Activated CD8-positive, alpha-beta T cell treated with anti-CD3 and anti-CD28 coated beads, Interleukin-2, amount 10 ng/mL, durations not matched to agents 7 days and 5 days (primary cell): Measurements from ENCODE around the gene SCN7A. TPM values are rescaled to one million over a fixed set of nuclear protein-coding genes. Genes with fewer than 3 reads are reported as not detected.

Experiments used
- ATAC-seq: fragments of 150-1000 bp; cut with Tn5 transposase; one replicate; pipeline ENCODE4 v1.10.0; 2021; ENCODE audit warnings: moderate library complexity
- CTCF ChIA-PET: fragments of 350-600 bp; sonication (Branson Sonifier 250); formaldehyde crosslinking; loops from one replicate; lab custom pipeline; 2021; ENCODE audit warnings: antibody characterized with exemption; lab: Charles Lee
- POLR2A ChIA-PET: fragments of 350-600 bp; sonication (Branson Sonifier 250); formaldehyde crosslinking; loops from one replicate; lab custom pipeline; 2021; ENCODE audit warnings: antibody characterized with exemption; lab: Charles Lee
- DNase-seq: peaks from one replicate; pipeline ENCODE4 v3.0.0-alpha.2; 2020
- H3K27ac Mint-ChIP-seq: one replicate; pipeline ENCODE4 v1.8.0; 2021; ENCODE audit warnings: mild to moderate bottlenecking, mixed read lengths
- H3K27me3 Mint-ChIP-seq: one replicate; pipeline ENCODE4 v1.8.0; 2021; ENCODE audit warnings: low read depth, mixed read lengths
- H3K36me3 Mint-ChIP-seq: one replicate; pipeline ENCODE4 v1.8.0; 2021; ENCODE audit warnings: low read depth, mixed read lengths
- H3K4me1 Mint-ChIP-seq: one replicate; pipeline ENCODE4 v1.8.0; 2021; ENCODE audit warnings: low read depth, mixed read lengths
- H3K4me3 Mint-ChIP-seq: one replicate; pipeline ENCODE4 v1.8.0; 2021; ENCODE audit warnings: mild to moderate bottlenecking, mixed read lengths
- H3K9me3 Mint-ChIP-seq: one replicate; pipeline ENCODE4 v1.8.0; 2022; ENCODE audit warnings: mixed read lengths; ENCODE audit not compliant: insufficient read depth
- total RNA-seq, 2 experiments: library from RNA; stranded (reverse); gene quantifications; one replicate each; pipeline ENCODE4 v1.2.3, GENCODE V29; 2021

Gene SCN7A
- total RNA-seq, 2 experiments from 2014 or later, result not detected

GRCh38 chr2:166382448-166382847, 111.6 kb downstream of the SCN7A start:
- H3K4me3 Mint-ChIP-seq, result no peak overlapping the region
- peaks cover 11% of the 10 kb centered on the region for H3K27me3 Mint-ChIP-seq
- ATAC-seq, result no peak
- H3K36me3 Mint-ChIP-seq, result no peaks in the 10 kb centered on the region
- H3K4me1 Mint-ChIP-seq, result no peaks in the 10 kb centered on the region
- POLR2A ChIA-PET, result no interaction called here
- CTCF ChIA-PET, result interaction anchor here (1.9 kb wide), 1 partner anchor 21 kb away, joined by 5 read pairs; no protein-coding TSS in a partner anchor
- no peak overlapping the region for H3K27ac Mint-ChIP-seq
- no peaks in the 10 kb centered on the region for H3K9me3 Mint-ChIP-seq
- no peak for DNase-seq

- Mint-ChIP-seq H3K4me3 (no peak overlapping the region), H3K36me3 (no peaks in the 10 kb centered on the region), H3K9me3 (no peaks in the 10 kb centered on the region), H3K4me1 (peaks cover 4% of the 10 kb centered on the region), H3K27ac (no peak overlapping the region), H3K27me3 (peaks cover 24% of the 10 kb centered on the region)
- CTCF ChIA-PET, result no interaction called here
- ATAC-seq (no peak), DNase-seq (no peak)
- POLR2A ChIA-PET, result no interaction called here
These were observed 113.4 kb downstream of the SCN7A start for GRCh38 chr2:166380615-166381014.

- no peak overlapping the region for H3K27ac Mint-ChIP-seq
- CTCF ChIA-PET, result no interaction called here
These were observed 117.2 kb downstream of the SCN7A start for GRCh38 chr2:166376873-166377272.

GRCh38 chr2:166376488-166376828, 117.6 kb downstream of the SCN7A start:
- CTCF ChIA-PET, result no interaction called here
- peaks cover 40% of the 10 kb centered on the region for H3K27me3 Mint-ChIP-seq
- no peak for ATAC-seq

More at GRCh38 chr2:166376873-166377272, 117.2 kb downstream of the SCN7A start:
- POLR2A ChIA-PET, result no interaction called here
- H3K36me3 Mint-ChIP-seq, result no peaks in the 10 kb centered on the region
- DNase-seq (no peak), ATAC-seq (no peak)
- H3K9me3 Mint-ChIP-seq, result no peaks in the 10 kb centered on the region
- peaks cover 40% of the 10 kb centered on the region for H3K27me3 Mint-ChIP-seq
- H3K4me1 Mint-ChIP-seq, result peaks cover 15% of the 10 kb centered on the region
- H3K4me3 Mint-ChIP-seq, result no peak overlapping the region

DNA sequence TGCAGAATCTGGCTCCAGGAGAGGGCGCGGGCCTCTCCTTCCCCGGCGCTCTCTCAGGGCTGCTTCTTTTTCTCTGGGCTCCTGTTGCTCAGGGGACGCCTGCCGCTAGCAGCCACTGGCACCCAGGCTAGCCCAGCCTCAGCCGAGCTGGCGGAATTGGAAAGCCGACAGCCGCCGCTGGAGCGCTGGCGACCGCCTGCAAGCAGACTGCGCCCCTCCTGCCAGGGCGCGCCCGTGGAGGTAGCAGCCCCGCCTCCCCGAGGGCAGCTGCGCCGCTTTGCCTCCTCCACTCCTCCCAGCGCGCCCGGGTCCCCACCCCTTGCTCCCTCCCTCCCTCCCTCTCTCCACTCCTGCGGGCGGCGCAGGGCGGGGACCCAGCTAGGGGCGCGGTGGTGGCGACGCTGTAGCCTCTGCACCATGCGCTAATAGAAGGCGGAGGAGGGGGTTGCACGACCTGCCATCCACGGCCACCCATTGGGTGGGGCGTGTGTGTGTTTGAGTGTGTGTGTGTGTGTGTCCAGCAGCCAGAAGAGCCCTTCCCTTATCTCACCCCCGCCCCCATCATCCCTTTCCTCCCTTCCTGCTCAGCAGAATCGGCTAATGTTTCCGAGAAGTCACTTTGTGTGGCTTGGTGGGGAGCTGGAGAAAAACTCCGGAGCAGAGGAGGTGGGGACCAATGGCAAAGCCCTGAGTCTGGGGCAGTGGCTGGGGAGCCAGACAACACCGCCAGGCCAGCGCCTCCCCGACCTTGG, 118.1 kb downstream of the SCN7A start, which contains the start of gene SCN9A:
SCN9A (minus strand) TSS at position 209 of the 752 bp plus-strand sequence. CDS start 64,188 bp downstream, outside the sequence.
- Mint-ChIP-seq H3K36me3 (no peaks in the 10 kb centered on the region), H3K9me3 (no peaks in the 10 kb centered on the region), H3K4me3 (peak within 1 kb of the TSS; percentile 65), H3K4me1 (peaks cover 15% of the 10 kb centered on the region), H3K27ac (peak within 1 kb of the TSS; percentile 20), H3K27me3 (peaks cover 41% of the 10 kb centered on the region)
- CTCF ChIA-PET, result no interaction called here
- ATAC-seq (peak; percentile 93), DNase-seq (peak; percentile 60)
- POLR2A ChIA-PET, result no interaction called here

More at GRCh38 chr2:166376488-166376828, 117.6 kb downstream of the SCN7A start:
- POLR2A ChIA-PET, result no interaction called here
- DNase-seq, result no peak
- H3K4me3 Mint-ChIP-seq, result peak overlapping the region; percentile 65
- no peaks in the 10 kb centered on the region for H3K36me3 Mint-ChIP-seq
- H3K27ac Mint-ChIP-seq, result no peak overlapping the region
- peaks cover 15% of the 10 kb centered on the region for H3K4me1 Mint-ChIP-seq
- H3K9me3 Mint-ChIP-seq, result no peaks in the 10 kb centered on the region

DNA sequence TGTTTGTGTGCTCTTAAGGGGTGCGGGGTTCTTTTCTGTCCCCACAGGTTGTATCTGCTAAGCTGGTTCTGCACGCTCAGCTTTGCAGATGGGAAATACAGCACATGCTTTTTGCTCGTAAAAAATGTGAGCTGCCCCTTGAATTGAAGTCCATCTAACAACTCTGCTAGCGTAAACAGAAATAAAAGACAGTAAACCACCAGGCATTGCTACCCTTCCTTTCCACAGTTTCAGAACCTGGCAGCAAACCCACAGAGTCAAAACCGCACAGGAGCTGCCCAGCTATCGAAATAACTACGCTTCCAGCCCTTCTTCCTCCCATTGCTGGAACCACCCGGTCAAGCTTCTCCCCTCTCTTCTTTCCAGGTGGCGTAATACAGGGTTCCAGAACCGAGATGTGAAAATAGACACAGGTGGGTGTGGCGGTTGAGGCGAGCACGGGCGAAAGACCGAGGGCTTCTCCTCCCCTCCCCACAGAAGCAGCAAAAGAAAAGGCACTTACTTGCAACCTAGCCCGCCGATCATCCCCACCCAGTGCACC, 118.8 kb downstream of the SCN7A start:
- H3K9me3 Mint-ChIP-seq, result no peaks in the 10 kb centered on the region
- no peak overlapping the region for H3K27ac Mint-ChIP-seq
- peaks cover 41% of the 10 kb centered on the region for H3K27me3 Mint-ChIP-seq
- no peak for DNase-seq
- H3K4me3 Mint-ChIP-seq, result peak overlapping the region; percentile 65
- no peaks in the 10 kb centered on the region for H3K36me3 Mint-ChIP-seq
- POLR2A ChIA-PET, result no interaction called here
- peaks cover 15% of the 10 kb centered on the region for H3K4me1 Mint-ChIP-seq
- CTCF ChIA-PET, result interaction anchor here (1.2 kb wide), 1 partner anchor 13 kb away, joined by 3 read pairs; no protein-coding TSS in a partner anchor
- peak; percentile 27 for ATAC-seq

DNA sequence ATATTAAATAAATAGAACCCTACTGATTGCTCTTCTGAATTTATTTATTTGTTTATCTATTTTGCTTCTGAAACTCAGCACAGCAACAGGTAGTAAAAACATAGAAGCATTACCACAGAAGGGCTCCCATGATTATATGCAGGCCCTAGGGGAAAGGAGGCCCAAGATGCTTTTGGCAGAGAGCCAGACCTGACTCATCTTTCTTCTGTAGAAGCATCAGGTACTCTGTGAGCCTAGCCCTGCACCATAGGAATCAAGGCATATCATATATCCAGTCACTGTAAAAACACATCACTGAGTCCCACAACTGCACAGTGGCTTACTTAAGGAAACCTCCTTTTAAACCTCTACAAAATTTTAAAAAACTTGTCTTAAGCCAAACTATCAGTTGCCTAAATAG, 120.1 kb downstream of the SCN7A start:
- CTCF ChIA-PET, result interaction anchor here (1.2 kb wide), 1 partner anchor 12 kb away, joined by 3 read pairs; no protein-coding TSS in a partner anchor
- DNase-seq, result no peak
- H3K9me3 Mint-ChIP-seq, result no peaks in the 10 kb centered on the region
- POLR2A ChIA-PET, result no interaction called here
- no peak for ATAC-seq
- H3K27ac Mint-ChIP-seq, result no peak overlapping the region
- peaks cover 37% of the 10 kb centered on the region for H3K27me3 Mint-ChIP-seq
- peaks cover 15% of the 10 kb centered on the region for H3K4me1 Mint-ChIP-seq
- H3K36me3 Mint-ChIP-seq, result no peaks in the 10 kb centered on the region
- no peak overlapping the region for H3K4me3 Mint-ChIP-seq

- H3K9me3 Mint-ChIP-seq, result no peaks in the 10 kb centered on the region
- H3K36me3 Mint-ChIP-seq, result no peaks in the 10 kb centered on the region
- DNase-seq, result no peak
- peaks cover 37% of the 10 kb centered on the region for H3K27me3 Mint-ChIP-seq
- ATAC-seq, result no peak
- no peak overlapping the region for H3K4me3 Mint-ChIP-seq
- H3K4me1 Mint-ChIP-seq, result peaks cover 15% of the 10 kb centered on the region
- ChIA-PET POLR2A (no interaction called here), CTCF (no interaction called here)
- no peak overlapping the region for H3K27ac Mint-ChIP-seq
These were observed 120.5 kb downstream of the SCN7A start for GRCh38 chr2:166373539-166373938.

GRCh38 chr2:166373105-166373504, 120.9 kb downstream of the SCN7A start:
- Mint-ChIP-seq H3K4me1 (peaks cover 15% of the 10 kb centered on the region), H3K27me3 (peaks cover 35% of the 10 kb centered on the region), H3K4me3 (no peak overlapping the region), H3K36me3 (no peaks in the 10 kb centered on the region), H3K27ac (no peak overlapping the region), H3K9me3 (no peaks in the 10 kb centered on the region)
- ATAC-seq (no peak), DNase-seq (no peak)
- ChIA-PET CTCF (no interaction called here), POLR2A (no interaction called here)

GRCh38 chr2:166372046-166372445, 122.0 kb downstream of the SCN7A start:
- no peaks in the 10 kb centered on the region for H3K9me3 Mint-ChIP-seq
- peaks cover 27% of the 10 kb centered on the region for H3K27me3 Mint-ChIP-seq
- POLR2A ChIA-PET, result no interaction called here
- no peak overlapping the region for H3K27ac Mint-ChIP-seq
- ATAC-seq (no peak), DNase-seq (no peak)
- H3K36me3 Mint-ChIP-seq, result no peaks in the 10 kb centered on the region
- CTCF ChIA-PET, result no interaction called here
- H3K4me3 Mint-ChIP-seq, result no peak overlapping the region
- H3K4me1 Mint-ChIP-seq, result peaks cover 15% of the 10 kb centered on the region

DNA sequence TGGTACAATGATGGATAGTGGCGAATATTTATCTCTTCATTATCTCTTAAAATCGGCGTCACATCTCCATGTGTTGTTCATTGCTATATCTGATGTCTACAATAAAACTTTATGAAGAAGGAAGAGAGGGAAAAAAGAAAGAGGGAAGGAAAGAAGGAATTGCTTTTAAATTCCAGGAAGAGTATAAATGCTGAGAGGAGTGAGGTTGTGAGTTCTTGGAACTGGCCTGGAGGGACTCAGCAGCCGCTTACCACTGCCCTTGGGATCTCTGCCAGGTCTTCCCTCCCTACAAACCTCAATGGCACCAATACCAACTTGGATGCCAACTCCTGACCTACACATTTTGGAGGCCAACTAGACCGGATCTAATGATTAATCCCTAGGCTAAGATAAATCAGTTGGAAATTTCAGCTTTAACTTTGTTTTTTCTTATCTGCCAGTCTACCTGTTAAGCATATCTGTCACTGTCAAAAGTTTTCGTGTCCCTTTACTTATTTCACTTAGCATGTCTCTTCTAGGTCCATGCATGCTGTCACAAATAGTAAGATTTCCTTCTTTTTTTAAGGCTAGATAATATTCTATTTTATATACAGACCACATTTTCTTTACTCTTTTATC, 128.1 kb downstream of the SCN7A start:
- no peaks in the 10 kb centered on the region for H3K27me3 Mint-ChIP-seq
- no peak for DNase-seq
- no peaks in the 10 kb centered on the region for H3K36me3 Mint-ChIP-seq
- no peaks in the 10 kb centered on the region for H3K4me1 Mint-ChIP-seq
- ChIA-PET CTCF (no interaction called here), POLR2A (no interaction called here)
- no peak overlapping the region for H3K4me3 Mint-ChIP-seq
- no peaks in the 10 kb centered on the region for H3K9me3 Mint-ChIP-seq
- no peak for ATAC-seq
- H3K27ac Mint-ChIP-seq, result no peak overlapping the region

DNA sequence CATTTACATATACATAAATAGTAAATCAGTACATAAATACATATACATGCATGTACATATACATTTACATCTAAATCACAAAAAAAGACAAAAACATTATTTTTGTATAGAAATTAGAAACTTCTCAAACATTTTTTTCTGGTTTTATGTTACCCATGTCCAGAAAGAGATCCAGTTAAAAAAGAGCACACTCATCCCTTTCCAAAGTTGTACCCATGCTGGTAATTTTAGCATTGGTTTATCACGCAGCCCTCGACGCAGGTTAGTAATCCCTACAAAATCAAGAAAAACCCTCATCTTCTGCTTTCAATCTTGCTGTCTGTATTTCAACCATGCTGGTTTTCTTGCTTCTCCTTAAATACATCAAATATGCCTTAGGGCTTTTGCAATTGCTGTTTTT, 128.8 kb downstream of the SCN7A start:
- POLR2A ChIA-PET, result no interaction called here
- H3K4me1 Mint-ChIP-seq, result no peaks in the 10 kb centered on the region

More for the DNA sequence above, 128.8 kb downstream of the SCN7A start:
- no peaks in the 10 kb centered on the region for H3K36me3 Mint-ChIP-seq
- CTCF ChIA-PET, result no interaction called here
- H3K27ac Mint-ChIP-seq, result no peak overlapping the region
- H3K9me3 Mint-ChIP-seq, result no peaks in the 10 kb centered on the region
- no peak overlapping the region for H3K4me3 Mint-ChIP-seq
- no peaks in the 10 kb centered on the region for H3K27me3 Mint-ChIP-seq
- no peak for ATAC-seq
- DNase-seq, result no peak
